ENCODE data around the gene LCN10. TPM values are rescaled to one million over a fixed set of nuclear protein-coding genes. Genes with fewer than 3 reads are reported as not detected.
A peak's percentile ranks its signal among the peaks of the same experiment; 100 is the strongest.
"Not testable (repeated sequence)": the region's sequence is repeated elsewhere in the genome, so short reads cannot be mapped to it uniquely, and the experiment has no call there.

The LCN10 gene
- total RNA-seq, 2 donors from 2014 or later = 0.11 to 3.3 TPM

GRCh38 chr9:136714893-136715274 lies 27.9 kb downstream of the LCN10 start:
- intact Hi-C loops (cut with DNase I) = no loop called here
- no peak overlapping the region for H3K9ac ChIP-seq (ENCODE audit: low read depth in 2 of 2, low read length in 2 of 2)
- H3K4me3 ChIP-seq = no peak overlapping the region
- no peak overlapping the region for H3K27ac ChIP-seq
- H3K9me3 ChIP-seq = no peaks in the 10 kb centered on the region
- DNase-seq = no peak
- no peak for TF ChIP-seq CTCF (IDR thresholded peaks at IDR 0.05)
- no peaks in the 10 kb centered on the region for H3K36me3 ChIP-seq
- peaks cover 26% of the 10 kb centered on the region for H3K27me3 ChIP-seq
- peaks cover 3% of the 10 kb centered on the region for H3K4me1 ChIP-seq

DNA sequence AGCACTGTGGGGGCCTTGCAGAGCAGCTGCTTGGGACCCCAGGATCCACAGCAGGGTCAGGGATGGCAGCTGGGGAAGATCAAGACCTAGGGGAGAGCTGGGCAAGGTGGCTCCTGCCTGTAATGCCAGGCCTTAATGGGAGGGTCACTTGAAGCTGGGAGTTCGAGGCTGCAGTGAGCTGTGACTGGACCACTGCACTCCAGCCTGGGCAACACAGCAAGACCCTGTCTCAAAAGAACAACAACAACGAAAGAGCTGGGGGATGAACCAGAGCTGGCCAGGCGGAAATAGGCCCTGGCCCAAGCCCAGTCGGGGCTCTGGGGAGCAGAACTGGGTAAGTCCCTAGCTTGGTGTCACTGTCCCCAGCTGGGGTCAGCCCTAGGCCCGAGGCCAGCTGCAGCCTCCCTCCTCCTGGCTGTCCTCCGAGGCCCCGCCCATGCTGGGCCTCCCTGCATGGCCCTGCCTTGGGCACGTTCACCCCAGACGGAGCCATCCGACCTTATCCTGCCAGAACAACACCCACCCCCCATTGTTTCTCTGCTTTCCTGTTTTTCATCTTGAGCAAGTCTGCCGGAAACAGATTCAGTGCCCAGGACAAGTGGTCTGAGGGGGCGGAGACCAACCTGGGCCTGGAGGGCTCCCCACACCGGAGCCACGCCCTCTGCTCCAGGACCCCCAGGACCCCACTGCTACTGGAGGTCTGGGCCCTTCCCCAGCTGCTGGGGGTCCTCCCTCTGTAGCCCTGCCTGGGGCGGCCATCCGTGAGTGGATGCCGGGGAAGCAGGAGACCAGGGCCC lies 28.4 kb downstream of the LCN10 start:
- Histone ChIP-seq H3K27ac (no peak overlapping the region), H3K36me3 (no peaks in the 10 kb centered on the region), H3K9me3 (no peaks in the 10 kb centered on the region), H3K9ac (ENCODE audit: low read depth in 2 of 2, low read length in 2 of 2) (no peak overlapping the region), H3K4me3 (no peak overlapping the region), H3K27me3 (peaks cover 26% of the 10 kb centered on the region), H3K4me1 (peaks cover 3% of the 10 kb centered on the region)
- intact Hi-C loops (cut with DNase I) = no loop called here
- DNase-seq = no peak
- TF ChIP-seq CTCF (IDR thresholded peaks at IDR 0.05) = no peak

- no peaks in the 10 kb centered on the region for H3K9me3 ChIP-seq
- DNase-seq = no peak
- no peak for TF ChIP-seq CTCF (IDR thresholded peaks at IDR 0.05)
- peaks cover 26% of the 10 kb centered on the region for H3K27me3 ChIP-seq
- intact Hi-C loops (cut with DNase I) = no loop called here
- no peaks in the 10 kb centered on the region for H3K36me3 ChIP-seq
- no peak overlapping the region for H3K9ac ChIP-seq (ENCODE audit: low read depth in 2 of 2, low read length in 2 of 2)
- H3K27ac ChIP-seq = no peak overlapping the region
- H3K4me3 ChIP-seq = no peak overlapping the region
- H3K4me1 ChIP-seq = peaks cover 3% of the 10 kb centered on the region
These were observed 29.2 kb downstream of the LCN10 start for GRCh38 chr9:136713550-136713949.

GRCh38 chr9:136712690-136713544 lies 29.8 kb downstream of the LCN10 start:
- H3K4me1 ChIP-seq = peaks cover 3% of the 10 kb centered on the region
- H3K9ac ChIP-seq (ENCODE audit: low read depth in 2 of 2, low read length in 2 of 2) = no peak overlapping the region
- intact Hi-C loops (cut with DNase I) = no loop called here
- peaks cover 26% of the 10 kb centered on the region for H3K27me3 ChIP-seq
- DNase-seq = no peak
- H3K9me3 ChIP-seq = no peaks in the 10 kb centered on the region
- H3K36me3 ChIP-seq = no peaks in the 10 kb centered on the region
- TF ChIP-seq CTCF (IDR thresholded peaks at IDR 0.05) = no peak
- H3K27ac ChIP-seq = no peak overlapping the region
- peak overlapping the region; percentile 19 for H3K4me3 ChIP-seq

DNA sequence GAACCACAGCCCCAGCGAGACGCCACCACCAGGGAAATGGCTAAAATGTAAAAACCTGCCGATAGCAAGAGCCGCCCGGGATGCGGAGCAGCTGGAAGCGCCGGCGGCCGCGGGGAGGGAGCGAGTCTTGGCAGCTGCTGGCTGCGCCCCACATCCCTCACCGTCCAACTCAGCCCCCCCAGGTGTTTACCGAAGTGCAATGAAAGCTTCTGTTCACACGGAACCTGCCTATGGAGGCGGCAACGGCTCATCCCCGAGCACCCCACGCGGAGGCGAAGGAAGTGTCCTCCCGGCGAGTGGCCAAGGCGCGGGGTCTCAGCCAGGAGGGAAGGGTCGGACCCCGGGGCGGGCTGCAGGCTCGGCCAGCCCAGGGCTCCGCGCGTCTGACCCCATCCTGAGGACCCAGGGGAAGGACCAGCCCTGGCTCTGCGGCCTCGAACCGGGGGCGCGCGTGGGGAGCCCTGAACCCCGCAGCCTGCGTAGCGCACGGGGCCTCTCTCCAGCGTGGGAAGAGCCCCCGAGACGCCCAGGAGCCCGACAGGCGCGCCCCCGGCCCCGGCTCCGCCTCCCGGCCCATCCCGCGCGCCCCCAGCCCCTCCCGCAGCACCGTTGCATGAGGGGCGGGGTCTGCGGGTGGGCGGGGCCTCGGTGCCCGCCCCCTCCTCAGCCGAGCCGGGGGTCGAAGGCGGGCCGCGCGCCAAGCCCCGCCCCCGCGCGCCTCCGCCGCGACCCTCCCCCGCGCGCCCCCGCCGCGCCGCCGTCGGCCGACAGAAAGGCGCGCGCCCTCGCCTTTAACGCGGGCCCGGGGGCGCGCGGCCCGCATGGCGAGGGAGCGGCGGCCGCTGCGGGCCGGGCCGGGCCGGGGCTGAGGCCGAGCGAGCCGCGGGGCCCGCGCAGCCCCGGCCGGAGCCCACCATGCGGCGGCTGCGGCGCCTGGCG lies 30.7 kb downstream of the LCN10 start, which contains the start of gene DIPK1B:
Gene DIPK1B (plus strand): TSS at position 822 of the 939 bp plus-strand sequence. CDS start 94 bp downstream, at position 916.
- no peak for TF ChIP-seq CTCF (IDR thresholded peaks at IDR 0.05)
- Histone ChIP-seq H3K9me3 (no peaks in the 10 kb centered on the region), H3K36me3 (no peaks in the 10 kb centered on the region), H3K4me1 (peaks cover 3% of the 10 kb centered on the region), H3K27ac (no peak within 1 kb of the TSS), H3K4me3 (peak within 1 kb of the TSS; percentile 19), H3K9ac (ENCODE audit: low read depth in 2 of 2, low read length in 2 of 2) (no peak within 1 kb of the TSS), H3K27me3 (peaks cover 26% of the 10 kb centered on the region)
- DNase-seq = no peak
- intact Hi-C loops (cut with DNase I) = no loop called here

DNA sequence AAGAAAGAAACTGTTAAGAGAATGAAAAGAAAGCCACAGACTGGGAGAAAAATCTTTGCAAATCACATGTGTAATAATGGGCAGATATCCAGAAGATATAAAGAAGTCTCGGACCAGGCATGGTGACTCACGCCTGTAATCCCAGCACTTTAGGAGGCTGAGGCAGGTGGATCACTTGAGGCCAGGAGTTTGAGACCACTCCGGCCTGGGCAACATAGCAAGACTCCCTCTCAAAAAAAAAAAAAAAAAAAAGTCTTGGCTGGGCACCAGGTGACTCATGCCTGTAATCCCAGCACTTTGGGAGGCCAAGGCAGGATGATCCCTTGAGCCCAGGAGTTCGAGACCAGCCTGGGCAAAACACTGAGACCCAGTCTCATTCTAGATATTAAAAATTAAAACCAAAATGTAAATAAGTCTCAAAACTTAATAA lies 31.5 kb downstream of the LCN10 start:
- H3K27ac ChIP-seq; H3K4me1 ChIP-seq; intact Hi-C loops (cut with DNase I); H3K36me3 ChIP-seq; H3K9ac ChIP-seq (ENCODE audit: low read depth in 2 of 2, low read length in 2 of 2); DNase-seq; H3K9me3 ChIP-seq; H3K4me3 ChIP-seq: not testable (repeated sequence)
- peaks cover 26% of the 10 kb centered on the region for H3K27me3 ChIP-seq

All from colonic mucosa (tissue), 4 donors.